ENCODE measurements around the gene IL26.

IL26 gene

GRCh38 chr12:68225576-68226476, at the start of gene IL26:
Gene IL26 (minus strand): TSS chr12:68225810. CDS start chr12:68225756, 54 bp downstream.
- DNase-seq (ENCODE audit: low read depth), result peak; percentile 71

GRCh38 chr12:68272732-68273131, 47.1 kb upstream of the IL26 start:
- no peak for DNase-seq (ENCODE audit: low read depth)

- DNase-seq (ENCODE audit: low read depth), result no peak
These were observed 45.7 kb upstream of the IL26 start for GRCh38 chr12:68271346-68271745.

DNA sequence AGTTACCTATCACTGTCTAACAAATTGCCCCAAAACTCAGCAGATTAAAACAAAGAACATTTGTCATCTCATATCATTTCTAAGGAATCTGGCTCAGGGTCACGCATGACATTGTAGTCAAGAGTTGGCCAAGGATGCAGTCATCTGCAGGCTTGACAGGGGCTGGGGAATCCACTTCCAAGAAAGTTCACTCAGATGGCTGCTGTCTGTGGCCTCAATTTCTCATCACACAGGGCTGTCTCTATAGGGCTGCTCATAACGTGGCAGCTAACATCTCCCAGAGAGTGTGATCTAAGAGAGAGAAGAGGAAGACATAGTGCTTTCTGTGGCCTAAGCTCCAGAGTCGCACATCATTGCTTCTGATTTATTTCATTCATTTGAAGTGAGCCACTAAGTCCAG, 44.7 kb upstream of the IL26 start:
- DNase-seq (ENCODE audit: low read depth), result no peak

DNA sequence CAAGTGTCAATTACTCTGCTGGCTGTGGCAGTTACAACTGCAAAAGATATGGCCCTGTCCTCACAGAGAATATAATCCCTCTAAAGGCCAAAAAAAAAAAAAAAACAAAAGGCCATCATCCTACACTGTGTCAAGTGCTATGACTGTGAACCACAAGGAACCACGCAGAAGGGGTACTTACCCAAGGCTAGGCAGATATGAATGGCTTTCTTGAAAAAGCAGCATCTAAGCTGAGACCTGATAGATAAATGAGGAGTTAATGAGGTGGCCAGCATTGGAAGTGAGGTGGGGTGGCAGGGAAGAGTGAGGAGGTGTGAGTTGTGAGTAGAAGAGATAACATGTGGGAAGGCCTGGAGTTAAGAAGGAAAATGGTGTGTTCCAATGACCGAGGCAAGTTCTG, 44.2 kb upstream of the IL26 start:
- no peak for DNase-seq (ENCODE audit: low read depth)

GRCh38 chr12:68268967-68269366, 43.4 kb upstream of the IL26 start:
- DNase-seq (ENCODE audit: low read depth), result no peak

GRCh38 chr12:68267892-68268396, 42.3 kb upstream of the IL26 start:
- peak; percentile 76 for DNase-seq (ENCODE audit: low read depth)

- DNase-seq (ENCODE audit: low read depth), result peak; percentile 49
These were observed 39.2 kb upstream of the IL26 start for GRCh38 chr12:68264857-68265256.

GRCh38 chr12:68264158-68264855, 38.7 kb upstream of the IL26 start:
- DNase-seq (ENCODE audit: low read depth), result no peak

DNA sequence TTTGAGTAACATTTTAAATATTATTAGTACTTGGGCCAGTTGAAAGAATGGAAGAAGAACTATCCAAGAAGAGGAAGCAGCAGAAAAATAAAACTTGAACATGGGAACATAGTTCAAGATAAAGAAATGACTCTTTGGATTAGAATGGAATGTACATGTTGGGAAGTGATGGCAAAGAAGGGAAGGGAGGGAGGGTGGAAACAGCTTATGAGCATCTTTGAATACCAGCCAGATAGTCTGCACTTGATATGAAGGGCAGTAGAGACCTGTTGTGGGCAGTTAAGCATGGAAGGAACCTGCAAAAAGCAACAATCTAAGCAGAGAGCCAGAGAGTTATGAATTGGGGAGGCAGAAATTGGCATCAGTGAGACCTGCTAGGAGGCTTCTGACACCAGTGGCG, 37.8 kb upstream of the IL26 start:
- no peak for DNase-seq (ENCODE audit: low read depth)

DNA sequence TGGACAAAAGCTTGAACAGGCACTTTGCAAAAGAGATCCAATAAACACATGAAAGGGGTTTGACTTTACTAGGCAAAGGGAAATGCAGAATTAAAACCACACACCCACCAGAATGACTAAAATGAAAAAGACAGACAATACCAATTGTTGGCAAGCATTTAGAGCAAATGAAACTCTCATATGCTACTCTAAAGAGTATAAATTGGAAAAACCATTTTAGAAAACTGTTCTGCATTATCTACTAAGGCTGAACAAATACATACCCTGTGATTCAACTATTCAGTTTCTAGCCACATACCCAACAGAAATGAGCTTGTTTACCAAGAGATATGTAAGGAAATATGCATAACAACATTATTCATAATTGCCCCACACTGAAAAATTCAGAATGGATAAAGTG, 36.3 kb upstream of the IL26 start:
- DNase-seq (ENCODE audit: low read depth), result no peak

GRCh38 chr12:68260153-68260552, 34.5 kb upstream of the IL26 start:
- DNase-seq (ENCODE audit: low read depth), result no peak

GRCh38 chr12:68259318-68259940, 33.8 kb upstream of the IL26 start:
- DNase-seq (ENCODE audit: low read depth), result no peak

DNA sequence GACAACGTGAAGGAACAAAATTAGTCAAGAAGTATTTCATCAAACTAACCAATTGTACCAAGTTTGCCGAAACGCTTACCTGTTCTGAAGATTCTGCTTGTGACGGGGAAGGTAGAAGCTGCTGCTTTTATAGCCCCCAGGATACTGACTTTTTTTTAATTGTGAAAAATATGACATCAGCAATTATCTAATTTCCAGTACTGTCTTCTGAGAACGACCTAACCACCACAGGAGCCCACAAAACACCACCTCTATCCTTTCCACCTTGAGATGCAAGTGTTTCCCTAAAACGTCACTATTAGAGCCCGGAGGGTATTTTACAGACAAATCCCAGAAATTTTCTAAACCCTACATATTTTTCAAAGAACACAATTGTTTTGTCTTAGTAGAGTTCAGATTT, 27.9 kb upstream of the IL26 start, which contains the start of gene IL22:
TSS of gene IL22 (minus strand) at position 101 of the 400 bp plus-strand sequence. CDS start 156 bp downstream, outside the sequence.
- no peak for DNase-seq (ENCODE audit: low read depth)

DNA sequence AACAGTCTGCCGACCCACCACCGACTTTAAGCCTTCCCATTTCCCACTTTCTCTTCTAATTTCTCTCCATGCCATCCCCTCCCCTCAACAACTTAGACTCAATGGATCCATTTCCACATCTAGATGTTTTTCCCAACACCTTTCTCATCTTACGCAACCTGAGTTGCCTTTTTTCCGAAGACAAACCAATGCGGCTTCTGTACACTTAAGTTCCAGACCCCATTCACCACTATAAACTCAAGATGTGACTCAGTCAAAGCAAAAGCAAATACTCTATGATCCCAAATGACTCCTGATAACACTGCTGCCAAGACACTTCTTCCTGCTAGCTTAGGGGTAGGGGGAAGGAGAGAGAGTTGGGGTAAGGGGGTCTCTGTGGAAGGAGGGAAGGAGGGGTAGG, 26.5 kb upstream of the IL26 start:
- DNase-seq (ENCODE audit: low read depth), result no peak

GRCh38 chr12:68250454-68250853, 24.8 kb upstream of the IL26 start:
- DNase-seq (ENCODE audit: low read depth), result no peak

GRCh38 chr12:68247785-68248184, 22.2 kb upstream of the IL26 start:
- no peak for DNase-seq (ENCODE audit: low read depth)

DNA sequence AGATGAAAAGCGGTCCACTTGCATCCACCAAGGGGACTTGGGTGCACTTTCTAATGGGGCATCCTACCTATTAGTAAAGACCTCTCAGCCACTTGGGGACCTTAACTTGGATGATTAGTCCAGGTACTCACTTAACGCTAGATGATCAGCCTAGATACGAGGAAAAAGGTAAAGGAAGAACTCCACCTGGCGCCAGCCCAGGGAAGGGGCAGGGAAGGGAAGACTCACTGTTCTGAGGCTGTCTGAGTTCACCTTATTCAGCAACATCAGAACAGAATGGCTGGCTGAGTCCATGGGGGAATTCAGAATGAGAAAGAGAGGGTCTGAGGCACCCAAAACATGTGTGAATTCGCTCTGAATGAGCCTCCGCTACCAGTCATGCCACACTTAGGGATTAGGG, 20.7 kb upstream of the IL26 start:
- DNase-seq (ENCODE audit: low read depth), result no peak

GRCh38 chr12:68245180-68246021, 19.8 kb upstream of the IL26 start:
- DNase-seq (ENCODE audit: low read depth), result no peak

GRCh38 chr12:68242777-68243176, 17.2 kb upstream of the IL26 start:
- DNase-seq (ENCODE audit: low read depth), result no peak

GRCh38 chr12:68240975-68241374, 15.4 kb upstream of the IL26 start:
- DNase-seq (ENCODE audit: low read depth), result no peak

- DNase-seq (ENCODE audit: low read depth), result peak; percentile 94
These were observed 14.5 kb upstream of the IL26 start for GRCh38 chr12:68240079-68240478.

Data from stromal cell of bone marrow (primary cell).